ENCODE data around the gene POLR3K.

Gene POLR3K

DNA sequence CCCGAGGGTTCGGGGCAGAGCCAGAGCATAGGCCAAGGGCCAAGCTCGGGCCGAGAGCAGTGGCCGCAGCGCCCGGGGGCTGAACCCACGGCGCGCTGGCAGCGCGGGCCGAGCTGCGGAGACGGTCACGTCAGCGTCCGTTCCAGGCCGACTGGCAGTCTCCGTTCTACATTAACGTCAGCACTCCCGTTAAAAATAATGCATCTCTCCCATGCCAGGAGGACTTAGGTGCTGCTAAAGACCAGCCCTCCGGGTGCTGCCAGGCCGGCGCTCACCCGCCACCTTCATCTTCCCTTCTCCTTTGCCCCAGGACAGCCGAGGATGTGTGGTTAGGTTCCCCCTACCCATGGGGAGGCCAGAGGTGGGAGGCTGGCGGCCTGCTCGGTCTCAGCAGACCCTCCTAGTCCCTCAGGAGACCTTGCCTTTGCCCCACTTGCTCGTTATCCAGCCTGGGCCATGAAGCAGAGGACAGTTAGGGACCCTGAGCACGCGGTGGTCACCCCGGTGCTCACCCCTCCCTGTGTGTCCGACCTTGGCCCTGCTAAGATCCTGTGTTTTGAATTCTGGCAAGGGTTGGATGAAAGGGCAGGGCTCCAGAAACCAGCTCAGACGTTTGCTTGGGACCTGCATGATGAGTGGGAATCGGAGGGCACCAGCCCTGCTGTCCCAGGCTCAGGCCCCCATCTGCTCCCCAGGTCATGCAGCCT is 25.2 kb upstream of the POLR3K start:
- no peak for DNase-seq

DNA sequence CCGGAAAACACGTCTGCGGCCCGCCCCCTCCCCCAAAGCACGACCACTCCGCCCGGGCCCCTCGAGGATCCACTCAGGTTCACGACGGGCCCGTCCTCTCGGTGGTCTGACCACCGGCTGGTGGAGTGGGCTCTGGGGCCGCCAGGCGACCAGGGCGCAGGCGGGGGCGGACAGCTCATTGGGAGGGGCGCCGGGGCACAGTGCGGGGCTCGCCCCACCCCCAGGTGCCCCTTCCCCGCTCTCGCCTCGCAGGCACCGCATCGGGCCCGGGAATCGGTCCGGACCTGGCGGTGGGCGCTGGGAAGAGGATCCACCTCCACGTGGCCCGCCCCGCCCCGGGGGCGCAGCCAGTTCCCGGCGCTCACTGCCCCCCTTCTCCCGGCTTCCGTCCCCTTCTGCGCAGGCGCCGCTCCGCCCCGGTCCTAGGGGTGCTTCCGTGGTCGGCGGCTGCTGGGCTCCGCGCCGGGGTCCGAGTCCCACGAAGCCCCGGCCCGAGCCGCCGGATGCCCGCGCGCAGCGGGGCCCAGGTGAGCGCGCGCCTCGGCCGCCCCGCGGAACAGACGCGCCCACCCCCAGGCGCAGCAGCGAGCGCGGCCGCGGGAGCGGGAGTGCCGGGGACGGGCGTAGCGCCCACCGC is 24.5 kb upstream of the POLR3K start, which contains the start of gene MPG:
Gene MPG, plus strand, starts transcription at position 419 of the 637 bp plus-strand sequence. Its CDS starts 85 bp downstream, at position 504.
- DNase-seq, result peak; percentile 81

DNA sequence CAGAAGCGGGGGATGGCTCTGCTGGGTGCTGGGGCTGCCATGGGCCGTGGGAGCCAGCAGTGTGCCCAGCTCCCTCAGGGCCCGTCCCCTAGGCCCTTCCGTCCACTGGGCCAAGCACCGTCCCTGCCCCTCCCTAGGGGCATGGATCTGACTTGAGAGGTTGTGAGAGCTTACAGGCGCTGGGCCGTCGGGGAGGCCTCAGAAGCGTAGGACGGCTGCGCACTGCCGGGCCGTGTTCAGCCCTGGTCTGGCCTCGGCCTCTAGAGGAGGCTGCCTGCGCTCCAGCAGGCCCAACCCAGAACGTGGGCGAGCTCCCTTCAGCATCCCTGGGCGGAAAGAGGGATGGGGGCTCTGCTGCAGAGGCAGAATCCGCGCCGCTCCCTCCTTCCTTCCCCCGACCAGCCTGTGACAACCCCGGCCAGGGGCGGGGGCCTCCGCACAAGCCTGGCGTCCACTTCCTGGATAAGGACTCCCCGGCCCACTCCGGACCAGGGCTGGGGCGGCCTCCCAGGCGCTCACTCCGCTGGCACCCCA is 23.9 kb upstream of the POLR3K start:
- peak; percentile 86 for DNase-seq

GRCh38 chr16:76535-77272 is 23.3 kb upstream of the POLR3K start:
- peak; percentile 92 for DNase-seq

GRCh38 chr16:75580-76501 is 22.4 kb upstream of the POLR3K start:
- peak; percentile 88 for DNase-seq

DNA sequence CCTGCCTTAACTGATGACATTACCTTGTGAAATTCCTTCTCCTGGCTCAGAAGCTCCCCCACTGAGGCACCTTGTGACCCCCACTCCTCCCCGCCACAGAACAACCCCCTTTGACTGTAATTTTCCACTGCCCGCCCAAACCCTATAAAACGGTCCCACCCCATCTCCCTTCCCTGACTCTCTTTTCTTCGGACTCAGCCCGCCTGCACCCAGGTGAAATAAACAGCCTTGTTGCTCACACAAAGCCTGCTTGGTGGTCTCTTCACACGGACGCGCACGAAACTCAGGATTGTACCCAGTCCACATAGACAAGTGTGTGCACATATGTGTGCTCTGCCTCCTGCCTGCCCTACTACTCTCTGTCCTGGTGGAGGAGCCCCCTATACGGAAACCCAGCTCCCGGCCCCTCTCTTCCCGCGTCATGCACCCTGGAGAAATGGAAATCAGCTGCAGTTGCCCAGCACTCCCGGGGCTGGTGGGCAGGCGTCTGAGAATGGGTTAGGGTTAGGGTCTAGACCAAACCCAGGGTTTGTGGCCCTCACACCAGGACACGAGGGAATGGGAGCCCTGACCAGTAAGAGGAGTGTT is 21.4 kb upstream of the POLR3K start:
- no peak for DNase-seq

- DNase-seq, result no peak
Observed at GRCh38 chr16:74051-74746, 20.8 kb upstream of the POLR3K start.

DNA sequence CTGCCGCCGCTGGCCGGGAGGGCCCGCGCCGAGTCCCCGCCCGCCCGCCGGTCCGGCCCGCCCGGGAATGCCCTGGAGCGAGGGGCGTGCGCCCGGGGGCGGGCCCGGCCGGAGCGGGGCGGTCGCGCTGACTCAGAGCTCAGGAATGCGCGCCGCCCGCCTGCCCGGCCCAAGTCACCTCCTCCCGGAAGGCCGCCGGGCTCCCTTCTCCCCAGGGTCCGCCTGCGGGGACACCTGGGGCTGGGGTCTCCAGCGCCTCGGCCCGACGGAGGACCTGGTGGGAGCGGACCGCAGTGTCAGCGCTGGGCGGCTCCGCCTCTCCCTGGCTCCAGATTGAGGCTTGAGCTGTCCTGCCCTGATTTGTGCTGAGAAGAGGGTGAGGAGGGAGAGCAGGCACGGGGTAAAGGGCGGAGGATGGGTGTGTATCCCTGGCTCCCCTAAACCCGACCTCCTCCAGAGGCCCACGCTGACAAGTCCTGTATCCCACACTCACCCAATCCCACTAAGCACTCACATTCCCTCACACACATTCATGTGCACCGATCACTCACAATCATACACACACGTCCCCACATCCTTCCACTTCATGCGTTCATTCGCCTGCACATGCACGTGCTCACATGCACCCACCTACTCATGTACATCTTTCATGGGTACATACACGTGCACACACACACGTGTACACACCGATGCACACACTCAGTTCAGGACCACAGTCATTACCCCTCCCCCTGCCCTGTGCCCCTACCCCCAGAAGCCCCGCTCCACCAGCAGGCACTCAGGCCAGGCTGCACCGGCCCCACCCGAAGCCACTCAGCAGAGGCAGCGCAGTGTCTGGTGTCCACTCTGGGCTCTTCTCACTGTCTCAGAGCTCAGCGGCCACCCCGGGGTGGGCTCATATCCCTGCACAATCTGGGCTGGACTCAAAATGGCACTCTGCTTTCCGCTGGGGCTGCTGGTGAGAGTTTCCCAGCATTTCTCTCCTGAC is 19.4 kb upstream of the POLR3K start, which contains the start of gene RHBDF1:
Gene RHBDF1, minus strand, starts transcription at position 71 of the 988 bp plus-strand sequence. CDS start 7,616 bp downstream, outside the sequence.
- DNase-seq, result peak; percentile 57

DNA sequence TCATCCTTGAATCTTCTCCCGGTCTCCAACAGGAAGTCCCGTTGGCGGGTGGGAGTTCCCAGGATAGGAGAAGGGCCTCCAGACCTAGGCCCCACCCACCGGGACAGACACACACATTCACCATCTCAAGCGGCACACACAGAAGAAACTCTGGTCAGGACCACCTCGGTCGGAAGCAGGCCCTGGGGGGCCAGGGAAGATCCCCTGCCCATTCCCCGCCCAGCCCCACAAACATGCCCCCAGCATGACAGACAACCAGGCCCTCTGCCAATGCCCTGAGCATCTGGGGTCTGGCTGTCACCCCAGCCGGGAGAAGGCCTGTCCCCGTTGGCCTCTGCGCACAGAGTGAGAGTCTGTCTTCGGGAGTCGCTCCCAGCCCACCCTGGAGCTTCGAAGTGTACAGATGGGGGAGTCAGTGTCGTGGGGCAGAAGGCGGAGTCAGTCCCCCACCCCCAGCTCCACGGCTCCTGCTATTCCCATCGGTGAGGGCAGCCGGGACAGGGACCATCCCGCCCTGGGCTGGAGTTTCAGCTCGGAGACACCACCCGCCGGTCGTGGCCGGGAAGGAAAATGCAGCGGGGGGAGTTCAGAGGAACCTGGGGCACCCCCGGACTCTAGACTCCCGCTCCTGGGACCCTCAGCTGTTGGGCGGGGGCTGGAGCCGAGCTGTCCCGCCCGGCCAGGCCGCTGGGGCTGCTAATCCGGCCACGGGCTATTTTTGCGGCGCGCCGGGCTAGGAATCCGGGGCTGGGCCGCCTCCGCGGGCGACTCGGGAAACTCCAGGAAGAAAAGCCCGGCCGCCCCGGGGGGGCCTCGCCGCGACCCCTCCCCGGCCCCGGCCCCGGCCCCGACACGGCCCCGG is 18.4 kb upstream of the POLR3K start:
- peak; percentile 76 for DNase-seq

- no peak for DNase-seq
Observed at GRCh38 chr16:71210-71539, 17.8 kb upstream of the POLR3K start.

DNA sequence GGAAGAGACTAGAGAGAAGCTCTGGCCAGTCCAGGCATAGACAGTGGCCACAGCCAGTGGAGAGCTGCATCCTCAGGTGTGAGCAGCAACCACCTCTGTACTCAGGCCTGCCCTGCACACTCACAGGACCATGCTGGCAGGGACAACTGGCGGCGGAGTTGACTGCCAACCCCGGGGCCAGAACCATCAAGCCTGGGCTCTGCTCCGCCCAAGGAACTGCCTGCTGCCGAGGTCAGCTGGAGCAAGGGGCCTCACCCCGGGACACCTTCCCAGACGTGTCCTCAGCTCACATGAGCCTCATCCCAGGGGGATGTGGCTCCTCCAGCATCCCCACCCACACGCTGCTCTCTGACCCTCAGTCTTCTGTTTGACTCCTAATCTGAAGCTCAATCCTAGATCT is 15.8 kb upstream of the POLR3K start:
- no peak for DNase-seq

DNA sequence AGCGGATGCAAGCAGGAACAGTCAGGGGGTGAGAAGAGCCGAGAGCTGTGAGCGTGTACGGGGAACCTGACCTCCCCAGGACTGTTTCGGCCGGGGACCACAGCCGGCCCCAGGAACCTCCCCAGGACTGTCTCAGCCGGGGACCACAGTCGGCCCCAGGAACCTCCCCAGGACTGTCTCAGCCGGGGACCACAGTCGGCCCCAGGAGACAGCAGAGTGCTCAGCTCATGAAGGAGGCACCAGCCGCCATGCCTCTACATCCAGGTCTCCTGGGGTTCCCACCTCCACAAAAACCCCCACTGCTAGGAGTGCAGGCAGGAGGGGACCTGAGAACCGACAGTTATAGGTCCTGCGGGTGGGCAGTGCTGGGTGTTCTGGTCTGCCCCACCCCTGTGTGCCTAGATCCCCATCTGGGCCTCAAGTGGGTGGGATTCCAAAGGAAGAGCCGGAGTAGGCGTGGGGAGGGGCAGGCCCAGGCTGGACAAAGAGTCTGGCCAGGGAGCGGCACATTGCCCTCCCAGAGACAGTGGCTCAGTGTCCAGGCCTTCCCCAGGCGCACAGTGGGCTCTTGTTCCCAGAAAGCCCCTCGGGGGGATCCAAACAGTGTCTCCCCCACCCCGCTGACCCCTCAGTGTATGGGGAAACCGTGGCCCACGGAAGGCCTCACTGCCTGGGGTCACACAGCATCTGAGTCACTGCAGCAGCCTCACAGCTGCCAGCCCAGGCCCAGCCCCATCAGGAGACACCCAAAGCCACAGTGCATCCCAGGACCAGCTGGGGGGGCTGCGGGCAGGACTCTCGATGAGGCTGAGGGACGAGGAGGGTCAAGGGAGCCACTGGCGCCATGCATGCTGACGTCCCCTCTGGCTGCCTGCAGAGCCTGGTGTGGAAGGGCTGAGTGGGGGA is 14.7 kb upstream of the POLR3K start:
- DNase-seq, result peak; percentile 16

DNA sequence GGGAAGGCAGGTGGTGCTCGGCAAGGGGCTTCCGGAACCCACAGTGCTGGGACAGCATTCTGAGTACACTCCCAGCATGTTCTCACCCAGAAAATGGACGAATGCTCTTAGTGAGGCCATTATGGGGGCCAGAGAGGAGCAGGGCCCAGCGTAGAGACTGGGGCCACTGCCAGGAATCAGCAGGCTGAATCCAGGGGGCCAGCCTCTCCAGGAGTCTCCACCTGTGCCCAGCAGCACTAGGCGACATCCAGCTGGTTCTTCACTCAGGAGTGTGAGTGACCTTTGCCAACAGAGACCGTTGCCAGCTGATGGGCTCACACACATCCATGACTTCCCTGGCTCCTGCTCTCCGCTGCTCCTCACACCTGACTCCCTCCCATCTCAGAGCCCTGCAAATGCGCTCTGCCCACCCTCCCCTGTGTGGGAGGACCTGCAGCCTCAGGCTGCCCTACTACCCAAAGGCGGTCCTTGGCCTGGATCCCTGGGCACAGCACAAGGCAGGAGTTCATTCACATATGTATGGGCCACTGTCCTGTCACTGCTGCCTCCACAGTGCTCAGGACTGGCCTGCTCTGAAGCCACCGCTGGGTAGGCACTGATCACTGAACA is 13.9 kb upstream of the POLR3K start:
- no peak for DNase-seq

DNA sequence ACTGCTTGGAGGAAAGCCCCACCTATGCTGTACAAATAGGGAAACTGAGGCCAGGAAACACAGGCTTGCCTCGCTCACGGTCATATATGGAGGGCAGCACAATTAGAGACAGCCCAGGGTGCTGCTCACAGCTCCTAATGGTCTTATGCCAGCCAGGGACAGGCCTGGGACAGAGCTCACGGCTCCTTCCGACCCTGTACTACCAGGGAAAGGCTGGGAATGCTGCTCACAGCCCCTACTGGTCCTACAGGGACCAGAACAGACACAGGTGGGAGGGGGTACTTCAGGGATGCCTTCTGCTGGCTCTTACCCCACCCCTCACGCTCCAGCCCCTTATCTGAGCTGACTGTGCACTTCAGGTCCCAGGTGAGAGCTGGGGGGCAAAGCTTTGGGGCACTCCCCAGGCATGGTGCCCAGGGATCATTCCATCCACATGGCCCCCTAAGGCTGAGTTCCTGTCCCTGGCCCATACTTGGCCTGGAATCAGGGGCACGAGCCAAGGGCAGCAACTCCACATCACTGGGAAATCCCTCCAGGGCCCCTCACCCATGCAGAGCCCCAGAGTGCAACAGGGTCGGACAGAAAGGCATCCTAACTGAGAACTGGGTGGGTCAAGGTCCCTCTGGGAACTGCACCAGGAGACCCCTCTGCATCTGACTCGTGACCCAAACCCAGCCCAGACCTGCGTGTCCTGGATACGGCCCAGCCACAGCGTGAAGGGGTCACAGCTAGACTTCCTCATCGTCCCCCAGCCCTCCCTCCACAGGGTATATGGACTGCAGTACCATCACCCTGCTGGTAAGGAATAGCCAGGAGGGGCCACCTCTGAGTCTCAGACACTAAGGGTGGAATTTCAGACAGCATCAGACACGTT is 13.1 kb upstream of the POLR3K start:
- no peak for DNase-seq

- peak; percentile 59 for DNase-seq
Observed at GRCh38 chr16:65745-66144, 12.3 kb upstream of the POLR3K start.

DNA sequence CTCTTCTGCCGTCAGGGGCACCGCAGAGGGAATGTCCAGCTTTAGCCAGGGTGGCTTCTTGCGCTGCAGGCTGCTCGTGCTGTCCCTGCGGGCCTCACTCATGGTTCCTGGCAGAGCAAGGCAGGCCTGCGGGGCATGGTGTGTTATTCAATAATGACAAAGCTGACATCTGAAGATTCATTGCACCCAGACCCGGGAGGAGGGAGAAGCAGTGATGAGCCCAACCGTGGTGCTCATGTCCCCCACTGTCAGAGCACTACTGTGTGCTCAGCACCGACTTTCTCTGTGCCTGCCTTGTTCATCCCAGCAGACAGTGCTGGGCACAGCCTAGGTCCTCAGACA is 11.5 kb upstream of the POLR3K start:
- DNase-seq, result no peak

Data from HCEC 1CT (cell line).